NAMALWA (cell line): ENCODE data around the gene EXOC2.
A peak's percentile ranks its signal among the peaks of the same experiment; 100 is the strongest.

Experiments used
- DNase-seq: peaks from one replicate; pipeline ENCODE4 v3.0.0-alpha.2; 2015; ENCODE audit warnings: low spot score

The EXOC2 gene, protein sequence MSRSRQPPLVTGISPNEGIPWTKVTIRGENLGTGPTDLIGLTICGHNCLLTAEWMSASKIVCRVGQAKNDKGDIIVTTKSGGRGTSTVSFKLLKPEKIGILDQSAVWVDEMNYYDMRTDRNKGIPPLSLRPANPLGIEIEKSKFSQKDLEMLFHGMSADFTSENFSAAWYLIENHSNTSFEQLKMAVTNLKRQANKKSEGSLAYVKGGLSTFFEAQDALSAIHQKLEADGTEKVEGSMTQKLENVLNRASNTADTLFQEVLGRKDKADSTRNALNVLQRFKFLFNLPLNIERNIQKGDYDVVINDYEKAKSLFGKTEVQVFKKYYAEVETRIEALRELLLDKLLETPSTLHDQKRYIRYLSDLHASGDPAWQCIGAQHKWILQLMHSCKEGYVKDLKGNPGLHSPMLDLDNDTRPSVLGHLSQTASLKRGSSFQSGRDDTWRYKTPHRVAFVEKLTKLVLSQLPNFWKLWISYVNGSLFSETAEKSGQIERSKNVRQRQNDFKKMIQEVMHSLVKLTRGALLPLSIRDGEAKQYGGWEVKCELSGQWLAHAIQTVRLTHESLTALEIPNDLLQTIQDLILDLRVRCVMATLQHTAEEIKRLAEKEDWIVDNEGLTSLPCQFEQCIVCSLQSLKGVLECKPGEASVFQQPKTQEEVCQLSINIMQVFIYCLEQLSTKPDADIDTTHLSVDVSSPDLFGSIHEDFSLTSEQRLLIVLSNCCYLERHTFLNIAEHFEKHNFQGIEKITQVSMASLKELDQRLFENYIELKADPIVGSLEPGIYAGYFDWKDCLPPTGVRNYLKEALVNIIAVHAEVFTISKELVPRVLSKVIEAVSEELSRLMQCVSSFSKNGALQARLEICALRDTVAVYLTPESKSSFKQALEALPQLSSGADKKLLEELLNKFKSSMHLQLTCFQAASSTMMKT

DNA sequence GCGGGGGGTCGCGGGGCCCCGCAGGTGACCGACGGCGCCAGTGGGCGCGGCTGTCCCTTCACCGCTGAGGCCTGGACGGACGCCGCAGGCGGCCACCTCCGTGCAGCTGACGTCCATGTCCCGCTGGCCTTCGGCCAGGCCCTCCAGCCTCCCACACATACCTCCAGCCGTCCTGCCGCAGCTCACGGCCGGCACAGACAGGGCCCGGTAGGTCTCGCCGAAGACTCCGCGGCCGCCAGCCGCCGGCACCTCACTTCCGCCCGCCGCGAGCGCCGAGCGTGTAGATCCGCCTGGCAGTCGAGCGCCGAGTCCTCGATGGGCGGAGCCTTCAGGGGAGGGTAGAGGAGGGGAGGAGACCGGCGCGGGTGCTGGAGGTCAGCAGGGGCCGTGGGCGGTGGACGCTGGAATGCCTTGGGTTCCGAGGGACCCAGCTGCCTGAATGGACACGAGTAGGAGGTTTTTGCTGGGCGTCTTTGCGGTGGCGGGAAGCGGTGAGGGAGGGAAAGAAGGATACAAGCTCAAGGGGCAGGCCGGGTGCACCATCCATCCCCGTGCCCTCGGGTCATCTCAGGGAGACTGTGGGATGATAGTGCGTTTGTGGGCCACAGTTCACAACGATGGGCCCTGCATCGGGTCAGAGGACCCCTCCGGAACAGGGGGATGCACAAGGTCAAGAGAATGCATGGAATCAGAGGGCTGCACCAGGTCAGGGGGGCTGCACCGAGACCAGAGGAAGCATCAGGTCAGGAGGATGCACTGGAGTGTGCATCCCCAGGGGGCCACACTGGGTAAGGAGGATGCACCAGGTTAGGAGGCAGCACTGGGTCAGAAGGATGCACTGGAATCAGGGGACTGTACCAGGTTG lies at the start of gene EXOC2:
EXOC2 (minus strand) TSS at position 282 of the 865 bp plus-strand sequence. CDS start 55,321 bp downstream, outside the sequence.
- DNase-seq, result peak; percentile 86

DNA sequence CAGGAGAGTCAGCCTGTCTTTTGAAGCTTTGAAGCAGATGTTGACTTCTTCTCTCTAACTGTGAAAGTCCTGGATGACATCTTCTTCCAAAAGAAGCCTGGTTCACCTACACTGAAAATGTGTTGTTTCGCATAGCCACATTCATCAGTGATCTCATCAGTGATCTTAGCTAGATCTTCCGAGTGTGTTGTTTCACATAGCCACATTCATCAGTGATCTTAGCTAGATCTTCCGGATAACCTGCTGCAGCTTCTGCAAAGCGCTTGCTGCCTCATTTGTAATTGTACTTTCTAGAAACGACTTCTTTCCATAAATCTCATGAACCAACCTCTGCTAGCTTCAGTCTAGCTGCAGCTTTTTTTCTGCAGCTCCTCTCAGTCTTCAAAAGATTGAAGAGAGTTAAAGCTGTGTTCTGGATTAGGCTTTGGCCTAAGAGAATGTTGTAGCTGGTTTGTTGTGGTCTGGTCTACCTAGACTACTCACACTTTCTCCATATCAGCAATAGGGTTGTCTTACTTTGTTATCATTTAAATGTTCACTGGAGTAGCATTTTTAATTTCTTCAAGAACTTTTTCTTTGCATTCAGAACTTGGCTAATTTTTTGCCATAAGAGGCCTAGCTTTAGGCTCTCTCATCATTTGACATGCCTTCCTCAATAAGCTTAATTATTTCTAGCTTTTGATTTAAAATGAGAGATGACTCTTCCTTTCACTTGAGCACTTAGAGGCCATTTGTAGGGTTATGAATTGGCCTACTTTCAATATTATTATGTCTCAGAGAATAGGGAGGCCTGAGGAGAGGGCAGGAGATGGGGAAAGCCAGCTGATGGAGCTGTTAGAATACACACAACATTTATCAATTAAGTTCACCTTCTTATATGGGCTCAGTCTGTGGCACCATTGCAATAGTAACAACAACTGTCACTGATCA lies 48.7 kb upstream of the EXOC2 start:
- DNase-seq, result no peak

DNA sequence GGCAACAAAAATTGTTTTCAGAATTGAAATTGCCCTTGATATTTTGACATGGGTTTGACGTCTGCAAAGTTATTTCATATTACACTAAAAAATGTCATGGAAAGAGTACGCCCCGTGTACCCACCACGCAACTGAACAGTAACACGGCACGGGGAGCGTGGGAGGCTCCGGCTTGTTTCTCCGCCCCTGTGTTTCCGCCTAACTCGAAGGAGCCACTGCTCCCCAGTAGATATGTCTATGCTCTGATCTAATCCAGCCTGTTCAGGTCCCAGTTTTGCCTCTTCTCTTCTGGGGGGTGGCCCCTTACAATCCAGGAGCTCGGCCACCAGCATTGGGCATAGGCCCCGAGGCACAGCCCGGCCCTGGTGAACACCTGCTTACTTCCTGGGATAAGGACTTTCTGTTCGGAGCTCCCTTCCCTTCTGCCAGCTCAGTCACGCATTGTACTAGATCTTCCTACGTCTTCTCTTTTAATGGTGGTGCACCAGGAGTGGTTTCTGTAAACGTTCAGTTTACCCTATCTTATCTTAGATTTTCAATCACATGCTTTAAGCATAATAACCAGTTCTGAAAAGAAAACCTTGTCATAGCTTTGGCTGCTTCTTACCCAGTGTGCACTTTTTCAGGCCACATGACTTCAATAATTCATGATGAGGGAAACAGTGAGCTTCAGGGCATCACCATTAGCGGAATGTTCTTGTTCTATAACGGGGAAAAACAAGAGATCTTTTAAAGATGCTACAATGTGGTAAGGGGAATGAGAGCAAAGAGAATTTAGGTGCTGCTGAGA lies 43.9 kb upstream of the EXOC2 start:
- no peak for DNase-seq

DNA sequence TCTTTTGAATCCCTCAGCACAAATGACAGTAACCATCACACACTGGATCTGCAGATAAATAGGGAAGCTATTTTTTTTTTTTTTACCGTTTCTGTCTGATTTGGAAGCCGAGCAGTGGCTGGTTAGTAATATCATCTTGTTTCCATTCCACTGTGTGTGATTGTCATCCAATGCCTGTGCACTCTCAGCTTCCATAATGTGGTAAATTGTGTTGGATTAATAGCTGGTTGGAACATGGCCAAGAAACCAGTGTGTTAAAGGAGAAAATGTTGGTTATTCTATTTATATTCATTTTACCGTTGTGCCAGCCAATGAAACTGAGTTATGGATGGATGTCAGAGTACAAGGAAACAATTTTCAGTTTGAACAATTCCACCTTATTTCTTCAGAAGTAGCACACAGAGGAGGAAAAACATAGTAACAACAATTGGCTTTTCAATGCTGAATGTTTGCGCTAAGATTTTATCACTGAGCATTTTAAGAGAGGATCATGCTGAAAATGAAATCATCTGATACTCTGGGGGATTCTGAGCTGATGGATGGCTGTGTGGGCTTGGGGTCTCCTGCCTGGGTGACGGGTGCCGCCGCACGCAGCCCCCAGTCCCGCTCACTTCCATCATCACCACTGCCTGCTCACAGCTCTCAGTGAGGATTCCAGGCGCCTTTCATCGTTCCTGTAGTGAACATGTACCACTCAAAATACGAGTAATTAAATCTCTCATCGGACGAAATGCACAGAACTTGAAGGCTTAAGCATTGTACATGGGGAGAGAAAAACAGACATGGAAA lies 40.7 kb upstream of the EXOC2 start:
- no peak for DNase-seq

DNA sequence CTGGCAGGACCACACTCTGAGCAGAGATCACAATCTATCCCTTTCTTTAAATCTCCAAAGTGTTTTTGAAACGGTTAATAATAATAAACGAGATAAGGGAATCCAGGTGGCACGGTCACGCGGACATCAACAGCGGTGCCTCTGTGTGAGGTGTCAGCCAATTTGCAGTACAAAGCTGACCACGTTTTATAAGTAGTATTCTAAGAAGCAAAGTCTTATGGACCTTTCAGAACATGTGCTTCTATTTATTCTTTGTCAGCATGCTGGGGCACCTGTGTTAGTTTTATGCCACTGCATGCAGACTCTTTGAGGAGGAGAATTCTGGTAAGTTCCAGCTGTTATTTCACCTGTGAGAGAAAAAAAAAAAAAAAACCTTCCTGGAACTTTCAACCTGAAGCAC lies 39.0 kb upstream of the EXOC2 start:
- DNase-seq, result no peak

DNA sequence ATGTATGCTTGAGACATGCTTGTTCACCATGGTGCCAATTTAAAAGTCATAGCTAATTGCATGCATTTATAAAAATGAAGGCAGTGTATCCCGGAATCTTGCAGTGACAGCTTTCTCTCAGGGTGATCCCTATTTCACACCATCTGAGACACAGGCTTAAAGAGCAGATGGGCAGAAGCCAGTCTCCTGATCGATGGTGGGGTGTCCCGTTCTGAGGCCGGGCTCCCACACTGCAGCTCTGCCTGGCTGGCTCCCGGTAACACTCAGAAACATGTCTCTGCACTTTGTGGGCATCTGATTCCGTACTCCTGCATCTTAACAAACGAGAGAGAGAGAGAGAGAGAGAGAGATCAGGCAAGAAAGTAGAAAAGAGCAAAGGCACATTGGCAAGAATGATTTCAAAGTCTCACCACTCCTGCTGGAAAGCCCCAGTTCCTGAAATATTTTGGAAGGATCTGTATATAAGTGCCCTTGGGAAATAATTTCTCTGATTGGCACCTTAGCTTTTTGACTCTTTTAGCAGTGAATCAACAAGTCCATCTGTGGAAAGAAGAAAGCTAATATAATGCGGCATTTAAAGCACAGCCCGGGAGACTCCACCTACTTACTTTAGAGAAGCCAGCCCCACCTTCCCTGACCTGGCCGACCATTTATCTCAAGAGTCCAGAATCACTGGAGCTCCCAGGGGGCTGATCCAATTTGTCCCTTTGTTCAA lies 36.8 kb upstream of the EXOC2 start:
- no peak for DNase-seq

DNA sequence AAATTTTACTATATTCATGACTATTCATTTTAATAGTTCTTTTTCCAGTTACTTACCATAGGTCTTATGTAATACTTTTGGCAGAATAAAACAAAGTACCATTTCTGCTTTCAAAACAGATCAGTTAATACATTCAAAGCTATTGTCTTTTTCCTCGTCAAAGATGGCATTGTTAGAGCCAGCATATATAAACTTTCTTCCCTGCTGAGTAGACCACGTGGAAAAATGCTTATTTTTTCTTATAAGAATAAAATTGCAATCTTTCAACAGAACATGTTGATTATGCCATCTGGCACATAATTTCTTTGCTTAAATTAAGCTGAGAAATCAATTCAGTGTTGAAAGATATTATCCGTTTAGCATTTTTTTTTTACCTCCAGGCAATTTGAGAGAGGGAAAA lies 34.9 kb upstream of the EXOC2 start:
- no peak for DNase-seq

DNA sequence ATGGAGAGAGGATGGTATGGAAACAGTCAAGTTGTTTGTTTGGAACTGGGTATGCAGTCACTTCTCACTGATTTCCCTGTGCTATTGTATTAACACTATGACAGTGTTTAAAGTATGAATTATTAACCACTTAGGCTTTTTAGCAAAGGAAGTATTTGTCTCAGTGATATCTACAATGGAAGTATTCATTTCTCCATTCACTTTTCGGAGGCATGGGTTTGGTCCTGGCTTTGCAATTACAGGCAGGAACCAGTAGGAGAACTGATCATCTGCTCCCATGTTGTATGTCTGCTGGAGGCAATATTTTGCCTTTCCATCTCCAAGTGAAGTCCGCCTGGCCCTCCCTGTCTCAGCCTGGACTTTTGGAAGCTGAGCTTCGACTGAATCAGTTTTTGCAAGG lies 30.6 kb upstream of the EXOC2 start:
- no peak for DNase-seq

DNA sequence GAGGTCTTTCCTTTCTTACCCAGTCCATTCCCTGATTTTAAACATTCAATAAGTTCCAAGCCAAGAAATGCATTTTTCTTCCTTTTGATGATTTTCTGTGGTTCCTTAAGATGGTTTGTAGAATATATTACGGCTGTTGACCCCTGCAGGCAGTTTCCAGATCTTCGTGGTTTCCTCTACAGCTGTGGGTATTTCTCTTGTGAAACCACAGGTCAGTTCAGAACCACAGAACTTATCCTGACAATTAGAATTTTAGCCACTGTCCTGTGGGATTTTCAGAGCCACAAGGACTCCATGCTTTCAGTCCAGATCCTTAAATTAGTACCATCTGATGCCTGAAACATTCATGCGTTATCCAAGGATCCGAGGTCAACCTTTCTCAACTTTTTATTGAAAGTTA lies 29.7 kb upstream of the EXOC2 start:
- DNase-seq, result no peak

DNA sequence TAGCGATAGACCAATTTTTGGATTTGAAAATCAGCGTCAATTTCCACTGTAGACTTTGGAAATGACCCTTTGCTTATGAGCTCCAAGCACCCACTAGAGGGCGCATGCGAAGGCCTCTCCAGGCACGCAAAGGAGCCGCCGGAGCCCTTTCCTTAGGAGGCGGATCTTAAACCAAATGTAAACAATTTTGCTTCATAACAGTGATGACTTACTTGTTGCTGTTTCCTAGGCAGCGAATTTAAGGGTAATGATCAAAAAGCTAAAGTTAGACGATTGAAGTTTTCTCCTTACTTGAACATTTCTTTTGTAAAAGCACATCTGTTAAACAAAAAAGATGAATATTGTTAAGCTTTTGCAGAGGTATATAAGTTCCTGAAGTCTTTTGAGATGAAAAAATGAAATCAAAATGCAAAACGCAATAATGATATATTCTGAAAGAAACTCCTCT lies 29.2 kb upstream of the EXOC2 start:
- DNase-seq, result peak; percentile 79

DNA sequence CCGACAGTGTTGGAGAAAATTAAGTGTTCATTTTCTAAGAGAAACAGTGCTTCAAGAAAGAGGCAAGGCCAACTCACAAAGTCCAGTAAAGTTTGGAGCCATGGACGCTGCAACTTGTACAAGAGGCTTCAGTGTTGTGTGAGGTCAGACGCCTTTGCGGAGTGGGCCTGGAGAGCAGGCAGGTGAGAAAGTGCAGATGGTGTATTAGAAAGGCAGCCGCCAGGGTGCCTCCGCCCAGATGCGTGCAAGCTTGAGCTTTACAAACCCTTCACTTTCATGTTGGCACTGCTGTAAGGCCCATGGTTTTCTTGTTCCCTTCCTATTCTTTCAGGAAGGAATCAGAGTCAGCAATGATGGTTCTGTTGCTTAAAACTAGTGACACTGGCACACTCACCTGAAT lies 25.4 kb upstream of the EXOC2 start:
- no peak for DNase-seq

DNA sequence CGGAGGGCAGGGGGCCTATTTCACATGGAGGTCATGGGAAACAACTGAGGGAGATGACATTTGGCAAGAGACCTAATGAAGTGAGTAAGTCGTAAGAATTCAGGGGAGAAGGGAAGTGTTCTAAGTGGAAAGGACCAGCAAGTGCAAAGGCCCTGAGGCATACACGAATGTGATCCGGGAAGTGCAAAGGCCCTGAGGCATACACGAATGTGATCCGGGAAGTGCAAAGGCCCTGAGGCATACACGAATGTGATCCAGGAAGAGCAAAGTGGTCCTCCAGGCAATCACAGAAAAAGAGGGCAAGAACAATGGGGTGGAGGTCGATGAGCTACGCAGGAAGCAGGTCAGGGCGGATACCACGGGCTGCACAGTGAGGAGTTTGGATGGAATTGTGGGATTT lies 24.2 kb upstream of the EXOC2 start:
- no peak for DNase-seq

DNA sequence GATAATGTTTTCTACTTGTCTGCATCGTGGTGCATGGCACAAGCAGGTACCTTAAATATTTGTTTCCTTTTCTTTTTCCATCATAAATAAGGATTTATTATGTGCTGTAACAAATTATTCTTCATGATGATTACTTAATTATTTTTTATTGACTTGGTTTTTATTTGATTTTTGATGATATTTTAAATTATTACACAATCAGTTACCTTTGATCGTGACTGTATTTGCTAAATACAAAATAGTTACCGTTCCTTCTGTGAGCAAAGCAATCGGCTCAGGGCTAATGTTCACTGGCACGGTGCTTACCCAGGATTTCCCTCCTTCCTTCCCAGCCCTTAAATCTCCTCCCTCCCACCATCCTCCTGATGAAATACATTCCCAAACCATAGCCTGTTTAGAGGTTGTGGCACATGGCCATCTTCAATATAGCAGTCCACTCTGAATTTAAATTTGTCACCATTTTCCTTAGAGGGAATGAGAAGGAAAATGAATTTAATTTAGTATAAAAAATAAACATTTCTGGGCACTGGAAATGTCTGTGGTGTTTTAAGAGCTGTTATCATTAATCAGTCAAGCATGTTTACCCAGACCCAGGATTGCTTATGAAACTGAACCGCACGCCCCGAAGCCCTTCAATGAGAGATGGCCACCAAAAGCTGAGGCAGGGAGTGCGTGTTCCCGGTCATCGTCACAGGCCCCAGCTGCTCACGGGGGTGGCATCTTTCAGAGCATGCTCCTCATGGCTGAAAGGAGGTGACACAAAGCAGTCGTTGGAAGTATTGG lies 23.0 kb upstream of the EXOC2 start:
- DNase-seq, result no peak

DNA sequence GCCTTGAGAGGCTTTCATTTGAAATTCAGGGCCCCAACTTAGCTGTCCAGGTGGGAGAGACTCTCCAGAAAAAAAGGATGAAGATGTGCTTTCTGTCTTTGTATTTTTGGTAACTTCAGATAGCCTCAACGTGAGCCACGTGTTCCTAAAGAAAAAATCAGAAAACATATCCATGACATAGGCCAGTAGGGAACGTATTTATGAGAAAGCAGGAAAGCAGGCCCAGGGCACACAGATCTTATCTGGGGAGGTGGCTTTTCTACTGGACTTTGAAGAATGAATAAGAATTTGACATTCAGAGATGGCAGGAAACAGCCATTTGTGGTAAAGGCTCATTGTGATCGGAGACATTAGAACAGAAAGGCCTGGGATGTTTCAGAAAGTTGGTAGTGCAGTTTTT lies 21.2 kb upstream of the EXOC2 start:
- DNase-seq, result no peak

DNA sequence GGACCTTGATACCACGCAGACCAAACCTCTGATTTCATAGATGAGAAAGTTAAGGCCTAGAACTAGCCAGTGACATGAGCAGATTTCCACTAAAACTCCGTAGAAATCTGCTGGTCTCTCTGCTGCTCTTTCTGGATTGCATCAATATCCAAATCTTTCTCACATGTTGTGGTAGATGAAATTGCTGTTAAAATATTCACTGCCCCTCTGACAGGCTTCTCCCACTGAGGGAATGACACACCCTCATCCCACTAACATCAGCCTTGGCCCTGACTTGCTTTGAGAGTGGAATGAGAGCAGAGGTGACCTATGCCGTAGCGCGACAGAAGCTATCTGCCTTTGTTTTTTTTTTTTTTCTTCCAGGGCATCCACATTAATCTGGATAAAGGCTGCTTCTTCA lies 20.4 kb upstream of the EXOC2 start:
- no peak for DNase-seq

DNA sequence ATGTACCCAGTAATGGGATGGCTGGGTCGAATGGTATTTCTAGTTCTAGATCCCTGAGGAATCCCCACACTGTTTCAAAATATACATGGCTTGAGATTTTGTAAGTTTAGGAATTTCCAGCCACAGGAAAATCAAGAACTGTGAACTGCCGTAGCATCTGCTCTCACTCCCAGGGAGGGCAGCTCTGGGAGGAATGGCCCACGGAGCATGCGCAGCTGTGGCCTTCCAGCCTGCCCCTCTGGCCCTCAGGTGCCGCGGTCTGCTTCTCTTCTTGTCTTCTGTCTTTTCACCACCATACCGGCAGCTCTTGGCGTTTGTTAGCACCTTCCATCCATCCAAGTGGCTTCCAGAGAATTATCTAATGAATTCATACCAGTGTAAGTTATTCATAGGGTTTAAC lies 19.9 kb upstream of the EXOC2 start:
- no peak for DNase-seq

DNA sequence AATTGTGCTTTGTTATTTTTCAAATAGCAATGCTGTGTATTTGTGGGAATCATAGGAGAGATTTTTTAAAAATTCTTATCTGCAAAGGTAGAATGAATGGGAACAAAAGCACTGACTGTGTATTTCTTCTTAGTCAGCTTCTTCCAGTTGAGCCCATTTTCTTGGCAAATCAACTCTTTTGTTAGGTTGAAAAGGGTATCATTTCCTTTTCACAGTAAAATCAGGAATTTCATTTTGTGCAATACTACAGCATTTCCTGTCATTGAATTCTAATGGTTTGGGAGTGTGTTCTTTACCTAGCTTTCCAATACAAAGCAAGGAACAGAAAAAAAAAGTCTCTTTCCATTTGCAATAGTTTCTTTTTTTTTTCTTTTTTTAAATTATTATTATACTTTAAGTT lies 19.0 kb upstream of the EXOC2 start:
- DNase-seq, result no peak
